Measurements from ENCODE around the gene NFAT5.

NFAT5 gene

DNA sequence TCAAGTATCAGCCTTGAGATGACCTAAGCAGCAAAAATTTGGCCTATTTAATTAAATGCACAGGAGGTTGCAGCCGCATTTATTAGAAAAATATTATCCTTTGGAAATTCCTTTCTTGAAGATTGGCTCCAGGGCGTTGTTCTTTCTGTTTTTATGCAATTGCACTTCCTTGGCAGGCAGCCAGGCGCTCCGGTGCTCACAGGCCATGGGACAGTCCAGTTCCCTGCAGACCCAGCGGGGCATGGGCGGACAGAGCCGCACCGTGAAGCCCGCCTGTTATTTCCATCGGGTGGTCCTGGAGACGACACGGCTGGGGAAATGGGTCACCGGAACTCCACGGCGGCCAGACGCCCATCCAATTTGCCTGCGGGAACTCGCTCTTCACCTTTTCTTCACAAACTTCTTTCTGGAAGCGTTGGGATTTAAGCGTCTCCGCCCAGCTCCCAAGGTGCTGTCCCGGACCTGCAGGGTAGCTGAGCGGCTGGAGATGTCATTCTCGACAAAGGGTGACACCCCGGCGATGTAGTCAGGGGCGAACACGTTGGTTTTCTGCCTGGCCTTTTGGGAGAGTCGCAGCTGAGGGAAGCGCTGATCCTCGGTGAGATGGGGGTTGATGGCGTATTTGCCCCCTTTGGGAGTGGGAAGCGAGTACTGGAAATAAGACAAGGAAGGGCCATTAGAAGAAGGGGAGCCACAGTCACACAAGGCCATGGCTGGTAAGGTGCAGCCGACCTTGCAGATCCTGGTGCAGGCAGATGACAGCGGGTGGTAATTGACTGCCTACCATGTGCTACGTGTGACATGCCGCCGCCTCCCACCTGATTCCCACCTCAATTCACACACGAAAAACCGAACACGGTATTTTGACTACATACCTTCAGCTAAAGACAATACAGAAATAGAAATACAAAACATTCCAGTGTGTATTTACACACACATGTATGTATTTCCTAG is 176.5 kb downstream of the NFAT5 start:
- DNase-seq: peak; percentile 35

- no peak for DNase-seq
These were observed 178.8 kb downstream of the NFAT5 start for GRCh38 chr16:69744363-69745231.

DNA sequence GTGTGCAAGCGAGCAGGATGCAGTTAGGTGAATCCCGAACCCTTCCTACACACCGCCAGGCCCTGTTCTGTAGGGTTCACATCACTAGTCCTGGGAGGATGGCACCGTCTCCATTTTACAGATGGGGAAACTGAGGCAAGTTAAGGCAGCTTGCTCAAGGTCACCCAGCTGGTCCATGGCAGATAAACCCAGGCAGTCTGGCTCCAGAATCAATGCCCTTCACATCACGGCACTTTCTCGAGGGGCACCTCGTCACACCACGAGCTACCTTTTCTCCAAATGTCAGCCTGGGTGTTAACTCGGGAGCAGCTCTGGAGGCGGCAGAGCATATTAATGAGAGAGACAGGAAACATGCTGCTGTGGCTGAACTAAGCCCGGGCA is 179.5 kb downstream of the NFAT5 start:
- no peak for DNase-seq

- no peak for DNase-seq
These were observed 180.2 kb downstream of the NFAT5 start for GRCh38 chr16:69745959-69746358.

DNA sequence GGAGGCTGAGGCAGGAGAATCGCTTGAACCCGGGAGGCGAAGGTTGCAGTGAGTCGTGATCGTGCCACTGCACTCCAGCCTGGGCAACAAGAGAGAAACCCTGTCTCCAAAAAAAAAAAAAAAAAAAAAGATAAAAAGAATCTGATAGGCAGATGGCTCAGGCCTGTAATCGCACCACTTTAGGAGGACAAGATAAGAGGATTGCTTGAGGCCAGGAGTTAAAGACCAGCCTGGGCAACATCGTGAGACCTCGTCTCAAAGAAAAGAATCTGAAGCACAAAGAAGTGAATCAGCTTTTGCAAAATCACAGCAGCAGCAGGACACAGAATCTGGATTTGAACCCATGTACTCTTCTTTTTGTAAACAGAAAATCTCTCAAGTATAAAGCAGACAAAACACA is 181.3 kb downstream of the NFAT5 start:
- DNase-seq: no peak

DNA sequence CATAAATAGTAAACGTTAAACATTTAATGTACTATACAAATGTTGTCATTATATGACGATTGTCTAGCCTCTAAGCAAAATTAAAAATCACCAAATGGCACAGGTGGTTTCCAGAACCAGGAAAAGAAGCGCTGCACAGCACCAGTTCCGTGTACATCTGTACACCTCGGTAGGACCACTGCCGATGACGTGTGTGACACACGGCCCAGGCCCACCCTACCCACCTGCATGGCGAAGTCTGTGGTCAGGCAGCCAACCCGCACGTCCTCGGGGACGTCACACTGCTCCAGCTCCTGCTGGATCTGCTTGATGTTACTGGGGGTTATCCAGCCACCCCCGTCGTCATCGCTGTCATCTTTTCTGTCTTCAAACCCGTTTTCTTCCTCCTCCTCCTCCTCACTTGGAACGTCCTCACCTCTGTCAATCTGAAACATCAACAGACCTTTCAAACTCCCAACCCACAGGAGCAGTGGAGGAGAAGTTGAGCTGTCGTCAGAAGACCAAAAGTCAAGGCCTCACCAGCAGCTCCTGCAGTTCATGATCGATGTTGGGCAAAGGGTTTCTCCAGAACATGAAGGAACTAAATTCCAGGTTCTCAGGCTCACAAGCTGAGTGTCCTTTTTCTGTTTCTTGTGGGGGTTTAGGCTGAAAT is 183.1 kb downstream of the NFAT5 start:
- DNase-seq: no peak

DNA sequence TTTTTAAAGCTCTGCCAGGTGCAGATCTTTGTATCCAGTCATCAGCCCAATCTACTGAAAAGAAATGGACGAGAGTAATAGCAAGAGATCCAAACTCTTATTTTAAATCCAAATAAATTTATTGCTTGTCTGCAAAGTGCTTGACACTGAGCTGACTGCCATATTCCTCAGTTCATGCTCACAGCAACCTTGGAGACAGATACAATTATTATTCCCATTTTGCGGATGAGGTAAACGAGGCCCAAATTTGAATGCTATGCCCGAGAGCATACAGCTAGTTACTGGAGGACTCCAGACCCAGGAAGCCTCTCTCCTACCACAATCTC is 188.3 kb downstream of the NFAT5 start:
- no peak for DNase-seq

Measured in right kidney (tissue), 1 donor.